HG03066 (cell line): ENCODE measurements around the gene MYO18A.

ENCODE experiments used
- ATAC-seq: cut with Tn5 transposase; IDR thresholded peaks from one replicate; pipeline ENCODE4 v1.9.1; 2021; ENCODE audit warnings: low read depth; ENCODE audit not compliant: unreplicated experiment

Gene MYO18A

GRCh38 chr17:29084541-29085146 is 95.6 kb downstream of the MYO18A start:
- no peak for ATAC-seq

GRCh38 chr17:29080965-29081364 is 99.2 kb downstream of the MYO18A start:
- ATAC-seq: no peak

DNA sequence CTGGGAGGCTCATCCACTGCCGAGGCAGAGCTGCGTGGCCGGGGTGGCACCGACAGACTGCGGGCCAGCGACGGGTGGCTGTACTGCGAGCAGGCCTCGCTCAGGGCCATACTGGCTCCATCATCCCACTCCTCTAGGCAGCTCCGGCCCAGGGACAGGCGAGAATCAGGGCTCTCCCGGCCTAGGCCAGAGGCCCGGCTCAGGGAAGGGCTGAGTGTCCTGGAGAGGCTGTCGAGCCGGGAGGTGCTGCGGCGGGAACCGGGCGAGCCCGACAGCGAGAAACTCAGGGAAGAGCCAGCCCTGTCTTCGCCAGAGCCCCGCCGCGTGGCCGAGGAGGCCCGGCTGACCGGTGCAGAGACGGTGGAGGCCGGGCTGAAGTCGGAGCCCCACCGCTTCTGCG is 99.9 kb downstream of the MYO18A start:
- ATAC-seq: no peak

DNA sequence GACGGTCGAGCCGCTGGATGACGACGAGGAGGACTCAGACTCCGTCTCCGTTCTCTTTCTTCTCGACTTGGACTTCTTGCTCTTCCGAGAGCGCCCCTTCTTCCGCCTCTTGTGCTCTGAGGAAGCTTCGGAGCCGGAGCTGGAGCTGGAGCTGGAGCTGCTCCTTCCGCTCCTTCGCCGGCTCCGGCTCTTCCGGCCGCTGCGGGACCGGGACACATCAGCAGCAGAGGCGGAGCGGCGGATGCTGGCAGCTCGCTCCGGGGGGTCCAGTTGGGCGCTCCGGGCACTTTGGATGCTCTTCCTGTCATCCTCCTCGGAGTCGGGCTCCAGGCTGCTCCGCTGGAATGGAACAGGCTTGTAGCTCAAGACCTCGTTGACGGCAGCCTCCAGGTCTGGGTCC is 100.3 kb downstream of the MYO18A start:
- ATAC-seq: no peak

DNA sequence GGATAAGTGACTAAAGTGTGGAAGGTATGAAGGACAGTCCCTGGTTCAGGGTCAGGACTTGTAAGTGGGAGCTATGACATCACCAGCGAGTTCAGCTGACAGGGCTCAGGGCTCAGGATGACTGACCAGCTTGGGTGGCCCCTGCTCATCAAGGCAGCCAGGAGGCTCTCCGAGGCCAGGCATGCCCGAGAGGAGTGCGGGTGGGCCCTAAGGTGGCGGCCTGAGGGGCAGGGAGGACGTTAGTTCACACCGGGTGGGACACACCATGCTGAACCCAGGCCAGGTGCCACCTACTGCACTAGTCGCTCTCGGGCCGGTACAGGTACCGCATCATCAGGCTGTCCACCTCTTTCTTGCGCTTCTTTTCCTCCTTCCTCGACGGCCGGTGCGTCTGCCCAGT is 100.8 kb downstream of the MYO18A start:
- no peak for ATAC-seq

GRCh38 chr17:29078183-29079045 is 101.8 kb downstream of the MYO18A start:
- no peak for ATAC-seq

- no peak for ATAC-seq
These were observed 102.9 kb downstream of the MYO18A start for GRCh38 chr17:29077320-29077719.

DNA sequence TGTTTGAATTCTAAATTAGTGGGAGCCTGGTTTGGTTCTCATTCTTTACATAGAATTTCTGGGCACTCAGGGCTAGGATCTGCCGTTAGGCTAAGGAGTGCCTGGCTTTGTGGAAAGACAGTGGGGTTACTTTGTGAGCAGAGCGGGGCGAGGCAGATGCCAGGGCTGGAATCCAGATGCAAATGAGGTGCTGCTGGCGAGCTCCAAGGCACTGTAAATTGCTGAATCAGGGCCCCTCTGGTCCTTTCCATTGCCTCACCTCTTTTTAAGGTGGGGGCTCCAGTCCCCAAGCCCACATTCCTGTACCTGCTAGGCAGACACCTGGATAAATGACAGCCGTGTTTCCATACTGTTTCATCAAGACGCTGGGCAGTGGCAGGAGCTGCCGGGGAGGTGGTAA is 103.5 kb downstream of the MYO18A start:
- ATAC-seq: no peak

- ATAC-seq: no peak
These were observed 104.1 kb downstream of the MYO18A start for GRCh38 chr17:29076087-29076486.

DNA sequence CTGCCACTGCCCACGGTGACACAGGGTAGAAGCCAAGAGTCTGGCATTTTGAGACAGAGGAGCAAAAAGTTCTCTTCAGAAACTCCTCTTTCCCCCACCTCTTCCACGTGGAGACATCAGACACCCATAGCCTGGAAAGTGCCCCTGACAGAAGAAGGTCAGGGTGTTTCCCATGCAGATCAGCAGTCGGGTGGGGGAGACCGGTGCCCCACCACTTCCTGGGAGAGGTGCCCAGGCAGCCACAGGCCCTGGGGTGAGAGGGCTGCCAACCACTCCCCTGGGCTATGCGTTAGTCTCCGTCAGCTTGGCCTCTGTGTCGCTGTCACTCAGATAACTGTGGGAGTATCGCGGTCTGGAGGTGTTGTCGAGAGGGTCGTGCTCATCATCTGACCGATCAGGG is 105.7 kb downstream of the MYO18A start:
- ATAC-seq: no peak

DNA sequence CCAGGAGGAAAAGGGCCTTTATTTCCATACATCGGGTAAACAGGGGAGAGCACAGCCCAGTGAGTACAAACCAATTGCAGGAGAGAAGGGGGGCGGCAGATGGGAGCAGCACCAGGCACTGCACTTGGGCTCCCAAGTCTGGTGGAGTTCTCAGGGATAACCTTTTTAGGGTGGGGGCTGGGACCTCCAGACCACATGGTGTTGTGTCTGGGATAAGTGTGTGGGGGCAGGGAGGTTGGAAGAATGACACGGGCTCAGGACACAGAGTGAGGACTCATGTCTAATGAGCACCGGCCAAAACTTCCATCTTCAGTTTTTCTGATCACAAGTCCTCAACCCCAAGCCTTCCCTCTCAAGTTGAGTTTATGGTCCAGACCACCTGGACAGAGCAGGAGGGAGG is 106.7 kb downstream of the MYO18A start:
- ATAC-seq: no peak

DNA sequence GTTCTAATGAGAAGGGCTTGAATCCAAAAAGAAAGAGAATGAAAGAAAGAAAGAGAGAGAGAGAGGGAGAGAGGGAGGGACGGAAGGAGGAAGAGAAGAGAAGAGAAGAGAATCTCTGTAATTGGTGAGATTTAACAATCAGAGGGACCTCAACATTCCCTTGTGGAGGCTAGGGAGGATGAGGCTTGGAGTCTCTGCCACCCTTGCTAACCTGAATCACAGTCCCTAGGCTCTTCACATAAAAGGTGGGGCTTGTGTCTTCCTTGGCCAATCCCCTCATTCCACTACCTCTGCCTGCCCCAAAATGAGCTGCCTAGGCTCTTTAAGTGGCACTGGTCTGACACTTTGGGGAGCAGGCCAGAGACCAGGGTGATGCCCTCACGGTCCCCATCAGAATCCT is 107.2 kb downstream of the MYO18A start:
- ATAC-seq: no peak

- ATAC-seq: no peak
These were observed 108.9 kb downstream of the MYO18A start for GRCh38 chr17:29071303-29071702.

DNA sequence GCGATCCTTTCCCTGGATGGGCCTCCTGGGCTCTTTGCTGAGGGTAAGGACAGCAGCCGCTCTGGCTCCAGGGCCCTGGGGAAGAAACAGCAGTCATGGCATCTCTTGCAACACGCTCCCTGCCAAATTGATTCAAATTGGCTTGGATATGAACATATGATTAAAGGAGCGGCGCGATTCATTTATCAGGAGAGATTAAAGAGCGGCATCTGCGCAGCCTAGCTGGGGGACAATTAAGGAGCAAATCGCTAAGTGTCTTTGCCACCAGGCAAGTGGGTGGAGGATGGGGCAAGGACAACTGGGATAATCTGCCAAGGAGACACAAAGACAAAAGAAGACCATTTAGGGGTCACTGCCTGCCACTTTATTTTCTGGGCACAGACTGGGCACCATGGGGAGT is 109.4 kb downstream of the MYO18A start:
- ATAC-seq: no peak

DNA sequence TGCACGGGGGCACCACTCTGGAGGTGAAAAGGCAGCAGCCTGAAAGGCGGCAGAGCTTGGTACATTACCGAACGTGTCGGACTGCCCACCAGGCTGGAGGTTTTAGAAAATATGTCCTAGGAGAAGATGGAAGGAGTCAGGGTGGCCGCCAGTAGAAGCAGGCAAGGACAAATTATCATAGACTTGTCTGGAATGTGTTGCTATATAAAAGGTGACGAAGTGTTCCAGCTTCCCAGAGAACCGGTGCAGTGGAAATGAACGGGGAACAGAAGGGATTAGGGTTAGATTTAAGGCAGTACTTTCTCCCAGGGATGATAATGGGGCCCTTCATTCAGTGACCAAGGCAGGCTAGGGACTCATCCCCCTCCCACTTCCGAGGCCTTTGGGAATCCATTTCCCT is 109.9 kb downstream of the MYO18A start:
- no peak for ATAC-seq

DNA sequence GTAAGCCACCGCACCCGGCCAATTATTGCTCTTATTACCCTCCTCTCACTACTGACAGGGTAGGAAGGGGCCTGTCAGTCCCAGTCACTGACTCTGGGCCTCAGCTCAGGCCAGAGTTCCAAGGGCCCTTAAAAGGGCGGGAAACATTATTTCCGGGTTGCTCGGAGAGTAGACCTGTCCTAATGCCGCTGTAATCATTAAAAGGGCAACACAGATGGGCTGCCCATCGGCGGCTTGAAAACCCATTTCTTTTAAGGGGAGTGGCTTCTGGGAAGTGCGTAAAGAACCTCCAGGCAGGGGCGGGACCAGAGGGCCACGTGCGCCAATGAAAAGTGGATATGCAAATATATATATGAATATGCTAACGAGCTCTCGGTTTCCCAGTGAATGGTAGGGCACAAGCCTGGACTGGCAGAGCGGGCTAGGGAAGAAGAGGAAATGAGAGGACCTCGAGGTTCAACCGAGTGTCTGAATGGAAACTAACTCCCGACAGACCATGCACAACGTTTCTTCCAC is 110.6 kb downstream of the MYO18A start:
- no peak for ATAC-seq

DNA sequence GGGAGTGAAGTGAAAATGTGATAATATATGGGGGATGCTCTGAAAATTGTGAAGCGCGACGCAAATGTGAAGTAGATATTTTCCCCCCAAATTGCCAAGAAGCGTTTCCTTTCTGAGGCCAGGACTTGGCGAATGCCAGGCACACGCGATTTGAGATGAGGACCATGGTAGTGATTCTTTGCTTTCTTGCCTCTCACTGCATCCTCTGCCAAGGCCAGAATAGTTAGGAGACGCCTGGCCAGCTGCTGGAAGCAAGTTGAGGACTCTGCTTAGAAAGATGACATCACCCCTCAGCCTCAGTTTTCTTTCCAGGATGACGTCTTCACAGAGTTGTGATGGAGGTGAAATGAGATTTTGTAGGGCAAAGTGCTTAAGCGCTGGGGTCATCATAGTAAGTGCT is 111.4 kb downstream of the MYO18A start:
- ATAC-seq: no peak

DNA sequence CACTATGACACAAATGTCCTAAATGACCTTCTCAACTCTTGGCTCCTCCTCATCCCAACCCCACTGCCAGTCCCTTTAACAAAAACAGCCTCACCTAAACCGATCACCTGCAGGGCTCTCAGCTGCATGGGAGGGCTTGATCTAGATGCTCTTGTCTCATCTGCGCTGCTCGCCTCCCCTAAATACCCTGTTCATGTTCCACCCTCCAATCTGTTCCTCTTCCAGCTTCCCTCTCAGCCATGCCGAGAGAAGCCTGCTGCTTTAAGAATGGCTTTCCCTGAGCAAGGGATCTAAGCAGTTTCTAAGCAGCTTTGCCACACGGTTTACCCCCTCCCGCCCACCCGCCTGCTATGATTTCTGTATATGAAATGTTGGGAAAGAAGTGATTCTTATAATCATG is 113.6 kb downstream of the MYO18A start:
- ATAC-seq: no peak

- ATAC-seq: no peak
These were observed 114.2 kb downstream of the MYO18A start for GRCh38 chr17:29066047-29066446.

DNA sequence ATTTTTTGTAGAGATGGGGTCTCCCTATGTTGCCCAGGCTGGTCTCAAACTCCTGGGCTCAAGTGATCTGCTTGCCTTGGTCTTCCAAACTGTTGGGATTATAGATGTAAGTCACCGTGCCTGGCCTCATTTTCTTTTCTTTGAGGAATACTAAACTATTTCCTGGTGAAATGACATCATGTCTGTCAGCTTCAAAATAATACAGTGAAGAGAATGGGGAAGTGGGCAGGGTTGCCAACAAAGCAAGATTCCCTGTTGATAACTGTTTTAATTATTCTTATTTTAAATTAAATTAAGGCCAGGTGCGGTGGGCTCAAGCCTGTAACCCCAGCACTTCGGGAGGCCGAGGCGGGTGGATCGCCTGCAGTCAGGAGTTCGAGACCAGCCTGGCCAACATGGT is 116.2 kb downstream of the MYO18A start:
- ATAC-seq: no peak

DNA sequence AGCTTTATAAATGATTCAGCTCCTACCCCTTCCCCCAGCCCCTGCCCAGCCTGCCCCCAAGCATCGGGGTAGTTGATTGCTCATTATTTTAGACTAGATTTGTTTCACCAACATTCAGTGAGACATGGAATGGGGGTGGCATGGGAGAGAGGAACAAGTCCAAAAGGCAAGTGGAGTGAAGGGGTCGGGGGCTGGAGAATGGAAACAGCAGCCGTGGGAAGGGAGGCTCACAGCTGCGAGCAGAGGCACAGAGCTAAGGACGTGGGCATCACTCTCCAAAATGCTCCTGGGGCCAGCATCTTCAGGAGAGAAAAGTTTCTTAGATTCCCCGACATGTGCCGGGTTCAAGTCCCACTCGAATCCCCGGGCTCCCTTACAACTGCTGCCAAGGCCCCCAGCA is 118.0 kb downstream of the MYO18A start:
- ATAC-seq: no peak

- no peak for ATAC-seq
These were observed 119.2 kb downstream of the MYO18A start for GRCh38 chr17:29061036-29061435.
